NOMO-1 treated with DMSO at 0.1 percent for 48 hours (cell line): Measurements from ENCODE around the gene OR6C4.
"Not testable (repeated sequence)": the region's sequence is repeated elsewhere in the genome, so short reads cannot be mapped to it uniquely, and the experiment has no call there.

Experiments
- DNase-seq: peaks from one replicate; lab custom pipeline; 2025; ENCODE audit not compliant: unreplicated experiment; lab: John Stamatoyannopoulos, UW

Gene OR6C4

DNA sequence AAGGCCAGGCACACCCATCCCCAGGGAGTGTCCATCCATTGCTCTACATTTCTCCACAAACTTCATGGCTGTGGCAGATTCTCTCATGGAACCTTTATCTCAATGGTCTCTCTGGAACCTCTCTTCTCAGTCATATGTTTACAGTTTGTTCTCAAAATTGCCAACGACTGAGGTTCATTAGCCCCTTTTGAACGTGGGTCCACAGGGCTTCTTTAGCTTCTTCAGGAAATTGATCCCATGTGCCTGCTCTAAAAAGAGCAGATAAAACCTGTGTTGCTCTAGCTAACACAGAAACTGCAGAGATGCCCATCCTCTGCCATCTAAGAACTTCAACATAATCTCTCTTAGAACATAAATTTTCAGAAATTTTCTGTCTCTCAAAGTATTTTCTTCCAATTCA is at the start of gene OR6C4:
OR6C4 (plus strand) TSS at position 301 of the 400 bp plus-strand sequence. CDS start 1,625 bp downstream, outside the sequence.
- no peak for DNase-seq

DNA sequence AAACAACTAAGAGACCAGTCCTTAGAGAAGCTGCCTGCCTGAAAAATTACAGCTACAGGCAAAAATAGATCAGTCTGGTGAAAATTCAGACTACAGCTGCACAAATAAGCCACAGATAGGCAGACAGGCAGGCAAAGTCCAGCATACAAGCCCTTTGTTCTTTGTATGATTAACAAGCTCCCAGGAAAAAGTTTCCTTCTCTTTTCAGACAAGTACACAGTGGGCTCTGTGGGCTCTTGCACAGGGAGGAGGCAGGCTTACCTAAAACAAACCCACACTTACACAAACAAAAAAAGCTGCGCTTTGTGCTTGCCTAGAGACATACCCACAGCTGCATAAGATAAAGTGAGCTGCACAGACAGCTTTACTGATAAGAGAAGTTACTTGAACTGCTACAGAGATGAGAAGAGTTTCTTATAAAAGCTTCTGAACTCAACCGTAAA is 49.6 kb upstream of the OR6C4 start:
- DNase-seq = no peak

- no peak for DNase-seq
Measured at GRCh38 chr12:55501601-55502000, 47.8 kb upstream of the OR6C4 start.

DNA sequence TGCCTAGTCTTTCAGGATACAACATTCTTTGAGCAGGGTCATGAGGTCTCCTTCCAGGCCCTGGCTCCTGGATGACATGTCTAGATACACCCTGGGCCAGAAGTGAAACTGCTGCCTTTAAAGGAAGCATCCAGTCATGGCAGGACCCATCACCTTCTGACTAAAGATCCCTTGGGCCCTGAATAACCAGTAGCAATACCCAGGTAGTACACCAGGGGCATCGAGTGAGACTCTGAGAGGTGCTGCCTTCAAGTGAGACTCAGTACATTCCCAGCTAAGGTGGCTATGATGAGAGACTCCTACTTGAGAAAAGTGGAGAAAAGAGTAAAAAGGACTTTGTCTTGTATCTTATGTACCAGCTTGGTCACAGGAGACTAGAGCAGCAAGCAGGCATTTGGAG is 33.7 kb upstream of the OR6C4 start:
- DNase-seq = no peak

DNA sequence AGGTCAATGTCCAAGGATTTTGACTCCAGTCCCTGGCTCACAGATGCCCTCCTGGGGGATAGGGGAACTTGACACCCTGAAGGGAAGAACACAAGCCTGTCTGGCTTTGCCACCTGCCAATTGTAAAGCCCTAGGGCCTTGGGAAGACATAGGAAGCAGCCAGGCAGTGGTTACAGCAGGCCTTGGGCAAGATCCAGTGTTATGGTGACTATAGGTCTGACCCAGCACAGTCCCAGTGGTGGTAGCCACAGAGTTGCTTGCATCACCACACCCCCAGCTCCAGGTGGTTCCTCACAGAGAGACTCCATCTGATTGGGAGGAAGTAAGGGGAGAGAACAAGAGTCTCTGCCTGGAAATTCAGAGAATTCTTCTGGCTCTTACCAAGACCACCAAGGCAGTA is 33.0 kb upstream of the OR6C4 start:
- DNase-seq = no peak

DNA sequence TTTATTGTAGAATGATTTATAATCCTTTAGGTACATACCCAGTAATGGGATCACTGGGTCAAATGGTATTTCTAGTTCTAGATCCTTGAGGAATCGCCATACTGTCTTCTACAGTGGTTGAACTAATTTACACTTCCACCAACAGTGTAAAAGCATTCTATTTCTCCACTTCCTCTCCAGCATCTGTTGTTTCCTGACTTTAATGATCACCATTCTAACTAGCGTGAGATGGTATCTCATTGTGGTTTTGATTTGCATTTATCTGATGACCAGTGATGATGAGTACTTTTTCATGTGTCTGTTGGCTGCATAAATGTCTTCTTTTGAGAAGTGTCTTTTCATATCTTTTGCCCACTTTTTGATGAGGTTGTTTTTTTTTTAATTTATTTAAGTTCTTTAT is 1.2 kb upstream of the OR6C4 start:
- DNase-seq = peak; percentile 8

GRCh38 chr12:55548756-55549155 is 646 bp upstream of the OR6C4 start:
- peak; percentile 61 for DNase-seq

- no peak for DNase-seq
Measured at GRCh38 chr12:55554296-55554695, 4.9 kb downstream of the OR6C4 start.

DNA sequence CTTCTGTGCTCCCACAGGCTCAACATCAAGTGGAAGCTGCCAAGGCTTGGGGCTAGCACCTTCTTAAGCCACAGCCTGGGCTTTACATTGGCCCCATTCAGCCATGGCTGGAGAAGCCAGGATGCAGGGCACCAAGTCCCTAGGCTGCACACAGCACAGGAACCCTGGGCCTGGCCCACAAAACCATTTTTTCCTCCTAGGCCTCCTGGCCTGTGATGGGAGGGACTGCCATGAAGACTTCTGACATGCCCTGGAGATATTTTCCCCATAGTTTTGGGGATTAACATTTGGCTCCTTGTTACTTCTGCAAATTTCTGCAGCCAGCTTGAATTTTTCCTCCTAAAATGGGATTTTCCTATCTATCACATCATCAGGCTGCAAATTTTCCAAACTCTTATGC is 20.7 kb downstream of the OR6C4 start:
- not testable (repeated sequence) for DNase-seq

- DNase-seq = not testable (repeated sequence)
Measured at GRCh38 chr12:55570689-55571088, 21.3 kb downstream of the OR6C4 start.

- no peak for DNase-seq
Measured at GRCh38 chr12:55572168-55572567, 22.8 kb downstream of the OR6C4 start, which contains the start of gene OR2AP1. TSS of gene OR2AP1 (plus strand) at chr12:55572468. CDS start at chr12:55574415, 1,947 bp downstream.

GRCh38 chr12:55582066-55582465 is 32.7 kb downstream of the OR6C4 start:
- DNase-seq = no peak

DNA sequence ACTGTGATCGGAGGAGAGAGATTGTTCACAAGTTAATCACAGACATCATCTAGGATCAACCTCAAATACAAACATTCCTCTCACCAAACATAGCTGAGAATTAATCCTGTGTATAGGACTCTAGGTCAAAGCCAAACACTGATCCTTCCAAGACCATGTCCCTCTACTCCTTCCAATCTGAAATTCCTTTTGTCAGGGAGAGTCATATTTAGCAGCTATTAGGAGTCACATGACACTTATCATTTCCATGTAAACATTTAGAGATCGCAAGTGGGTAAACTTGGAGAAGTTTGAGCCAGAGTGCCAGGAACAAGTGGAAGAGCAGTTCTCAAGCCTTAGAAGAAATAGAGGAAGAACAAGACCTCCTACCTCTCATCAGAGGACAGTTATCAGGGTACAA is 36.4 kb downstream of the OR6C4 start:
- no peak for DNase-seq

DNA sequence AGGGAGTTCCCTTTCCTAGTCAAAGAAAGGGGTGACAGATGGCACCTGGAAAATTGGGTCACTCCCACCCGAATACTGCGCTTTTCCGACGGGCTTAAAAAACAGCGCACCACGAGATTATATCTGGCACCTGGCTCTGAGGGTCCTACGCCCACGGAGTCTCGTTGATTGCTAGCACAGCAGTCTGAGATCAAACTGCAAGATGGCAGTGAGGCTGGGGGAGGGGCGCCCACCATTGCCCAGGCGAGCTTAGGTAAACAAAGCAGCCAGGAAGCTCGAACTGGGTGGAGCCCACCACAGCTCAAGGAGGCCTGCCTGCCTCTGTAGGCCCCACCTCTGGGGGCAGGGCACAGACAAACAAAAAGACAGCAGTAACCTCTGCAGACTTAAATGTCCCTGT is 40.8 kb downstream of the OR6C4 start:
- DNase-seq = not testable (repeated sequence)
